ENCODE data around the gene RAB43.

The RAB43 gene

DNA sequence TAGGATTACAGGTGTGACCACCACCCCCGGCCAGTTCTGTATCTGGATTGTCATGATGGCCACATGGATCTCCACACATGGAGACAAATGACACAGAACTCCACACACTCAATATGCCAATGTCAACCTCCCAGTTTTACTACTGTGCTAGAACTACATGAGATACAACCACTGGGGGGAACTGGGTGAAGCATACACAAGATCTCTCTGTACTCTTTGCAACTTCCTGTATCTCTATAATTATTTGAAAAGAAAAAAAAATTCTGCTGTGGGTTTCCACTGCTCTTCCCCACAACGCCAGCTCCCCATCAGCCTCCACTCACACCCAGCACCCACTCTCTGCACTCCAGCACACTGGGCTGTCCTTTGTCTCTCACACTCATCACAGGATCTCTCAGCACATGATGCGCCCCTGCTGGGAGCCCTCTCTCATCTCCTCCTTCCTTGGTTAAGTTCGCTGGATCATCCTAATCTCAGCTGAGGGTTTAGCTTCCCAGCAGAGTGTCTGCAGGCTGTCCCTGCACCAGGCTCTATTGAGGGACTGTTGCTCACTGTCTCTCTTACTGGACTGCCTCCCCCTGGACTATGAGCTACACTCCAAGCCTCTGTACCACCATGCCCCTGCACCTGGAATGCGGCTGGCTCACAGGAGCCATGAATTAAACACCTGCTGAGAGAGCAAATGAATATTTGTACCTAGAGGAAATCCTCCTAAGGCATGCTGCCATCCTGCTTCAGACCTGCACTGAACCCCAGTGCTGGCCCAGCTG lies 10.7 kb upstream of the RAB43 start:
- H3K4me1 Mint-ChIP-seq = peaks cover 8% of the 10 kb centered on the region
- DNase-seq (ENCODE audit: low spot score in 2 of 2) (no peak), ATAC-seq (replicated peaks; ENCODE audit: extremely low read depth, poor library complexity, severe bottlenecking) (no peak)
- no peaks in the 10 kb centered on the region for H3K9me3 Mint-ChIP-seq
- no peaks in the 10 kb centered on the region for H3K27me3 Mint-ChIP-seq
- H3K36me3 Mint-ChIP-seq (ENCODE audit: insufficient read depth) = peaks cover 57% of the 10 kb centered on the region
- H3K27ac Mint-ChIP-seq (ENCODE audit: low read depth) = no peak overlapping the region
- H3K4me3 Mint-ChIP-seq = no peak overlapping the region

- Mint-ChIP-seq H3K27me3 (no peaks in the 10 kb centered on the region), H3K9me3 (no peaks in the 10 kb centered on the region), H3K36me3 (ENCODE audit: insufficient read depth) (peaks cover 54% of the 10 kb centered on the region), H3K4me3 (no peak overlapping the region), H3K27ac (ENCODE audit: low read depth) (no peak overlapping the region), H3K4me1 (peaks cover 15% of the 10 kb centered on the region)
- no peak for DNase-seq (ENCODE audit: low spot score in 2 of 2)
- ATAC-seq (replicated peaks; ENCODE audit: extremely low read depth, poor library complexity, severe bottlenecking) = no peak
Measured at GRCh38 chr3:129131465-129132088, 10.0 kb upstream of the RAB43 start.

GRCh38 chr3:129130291-129130813 lies 8.7 kb upstream of the RAB43 start:
- ATAC-seq (replicated peaks; ENCODE audit: extremely low read depth, poor library complexity, severe bottlenecking) = no peak
- no peak for DNase-seq (ENCODE audit: low spot score in 2 of 2)
- Mint-ChIP-seq H3K9me3 (no peaks in the 10 kb centered on the region), H3K27ac (ENCODE audit: low read depth) (no peak overlapping the region), H3K4me3 (no peak overlapping the region), H3K27me3 (no peaks in the 10 kb centered on the region), H3K36me3 (ENCODE audit: insufficient read depth) (peaks cover 47% of the 10 kb centered on the region), H3K4me1 (peaks cover 18% of the 10 kb centered on the region)

- ATAC-seq (replicated peaks; ENCODE audit: extremely low read depth, poor library complexity, severe bottlenecking) = no peak
- Mint-ChIP-seq H3K27ac (ENCODE audit: low read depth) (peak overlapping the region; percentile 64), H3K36me3 (ENCODE audit: insufficient read depth) (peaks cover 40% of the 10 kb centered on the region), H3K4me1 (peaks cover 19% of the 10 kb centered on the region), H3K9me3 (no peaks in the 10 kb centered on the region), H3K27me3 (no peaks in the 10 kb centered on the region), H3K4me3 (no peak overlapping the region)
- DNase-seq (ENCODE audit: low spot score in 2 of 2) = no peak
Measured at GRCh38 chr3:129128357-129129155, 7.0 kb upstream of the RAB43 start.

DNA sequence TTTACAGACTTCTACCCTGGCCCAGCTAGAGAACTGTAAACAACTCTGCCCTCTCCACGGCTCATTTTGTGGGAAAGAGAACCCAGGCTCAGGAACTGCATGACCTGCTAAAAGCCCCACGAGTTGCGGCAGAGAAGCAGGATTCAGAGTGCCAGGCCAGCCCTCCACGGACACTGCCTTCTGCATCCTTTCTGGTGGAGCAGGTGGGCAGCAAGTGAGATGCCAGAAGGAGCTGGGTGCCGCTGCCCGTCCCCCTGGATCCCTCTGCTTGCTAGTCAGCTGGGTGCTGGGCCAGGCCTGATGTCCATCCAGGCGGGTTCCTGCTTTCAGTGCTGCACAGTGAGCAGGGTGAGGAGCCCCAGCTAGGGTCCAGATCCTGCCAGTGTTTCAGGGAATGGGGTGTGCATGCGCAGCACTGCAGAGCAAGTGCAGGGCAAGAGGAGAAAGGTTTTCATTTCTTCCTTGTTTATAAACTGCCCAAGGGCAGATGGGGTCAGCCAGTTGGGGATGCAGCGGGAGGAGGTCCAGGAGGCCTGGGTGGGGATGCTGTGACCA lies 5.2 kb upstream of the RAB43 start:
- ATAC-seq (replicated peaks; ENCODE audit: extremely low read depth, poor library complexity, severe bottlenecking) = no peak
- no peak for DNase-seq (ENCODE audit: low spot score in 2 of 2)
- Mint-ChIP-seq H3K9me3 (no peaks in the 10 kb centered on the region), H3K27me3 (no peaks in the 10 kb centered on the region), H3K4me1 (peaks cover 22% of the 10 kb centered on the region), H3K4me3 (no peak overlapping the region), H3K27ac (ENCODE audit: low read depth) (peak overlapping the region; percentile 24), H3K36me3 (ENCODE audit: insufficient read depth) (peaks cover 36% of the 10 kb centered on the region)

DNA sequence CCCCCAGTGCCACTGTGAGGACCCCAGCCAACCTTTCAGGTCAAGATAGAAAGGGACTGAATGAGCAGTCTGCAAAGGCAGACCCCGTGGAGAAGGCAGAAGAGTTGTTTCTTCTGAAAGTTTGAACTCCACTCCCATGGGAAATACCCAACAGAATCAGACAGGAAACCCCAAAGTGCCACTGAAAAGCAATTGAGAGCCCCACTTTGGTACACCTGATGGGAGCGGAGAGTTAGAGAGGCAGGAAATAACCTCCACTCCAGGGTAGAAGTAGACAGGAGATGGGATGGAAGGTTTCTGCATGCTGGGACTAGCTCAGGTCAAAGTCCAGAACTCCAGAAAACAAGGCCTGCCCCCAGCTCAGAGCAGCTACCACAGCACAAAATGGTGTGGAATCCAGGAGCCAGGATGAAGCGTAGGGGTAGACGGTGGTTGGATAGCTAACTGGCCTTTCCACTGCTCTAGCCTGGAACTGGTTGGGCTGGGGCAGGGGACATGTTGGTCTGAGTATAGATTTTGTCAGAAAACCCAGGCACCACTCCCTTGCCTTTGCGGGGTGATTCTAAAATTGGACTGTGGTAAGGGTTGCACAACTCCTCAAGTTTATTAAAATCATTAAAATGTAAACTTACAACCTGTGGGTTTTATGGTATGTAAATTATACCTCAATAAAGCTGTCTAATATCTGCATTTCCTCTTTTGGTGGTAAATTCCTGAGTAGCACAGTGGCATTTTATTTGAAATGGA lies 1.9 kb upstream of the RAB43 start:
- H3K9me3 Mint-ChIP-seq = no peaks in the 10 kb centered on the region
- H3K27me3 Mint-ChIP-seq = no peaks in the 10 kb centered on the region
- ATAC-seq (replicated peaks; ENCODE audit: extremely low read depth, poor library complexity, severe bottlenecking) (no peak), DNase-seq (ENCODE audit: low spot score in 2 of 2) (no peak)
- H3K4me1 Mint-ChIP-seq = peaks cover 43% of the 10 kb centered on the region
- peak overlapping the region; percentile 81 for H3K4me3 Mint-ChIP-seq
- peaks cover 26% of the 10 kb centered on the region for H3K36me3 Mint-ChIP-seq (ENCODE audit: insufficient read depth)
- peak overlapping the region; percentile 61 for H3K27ac Mint-ChIP-seq (ENCODE audit: low read depth)

DNA sequence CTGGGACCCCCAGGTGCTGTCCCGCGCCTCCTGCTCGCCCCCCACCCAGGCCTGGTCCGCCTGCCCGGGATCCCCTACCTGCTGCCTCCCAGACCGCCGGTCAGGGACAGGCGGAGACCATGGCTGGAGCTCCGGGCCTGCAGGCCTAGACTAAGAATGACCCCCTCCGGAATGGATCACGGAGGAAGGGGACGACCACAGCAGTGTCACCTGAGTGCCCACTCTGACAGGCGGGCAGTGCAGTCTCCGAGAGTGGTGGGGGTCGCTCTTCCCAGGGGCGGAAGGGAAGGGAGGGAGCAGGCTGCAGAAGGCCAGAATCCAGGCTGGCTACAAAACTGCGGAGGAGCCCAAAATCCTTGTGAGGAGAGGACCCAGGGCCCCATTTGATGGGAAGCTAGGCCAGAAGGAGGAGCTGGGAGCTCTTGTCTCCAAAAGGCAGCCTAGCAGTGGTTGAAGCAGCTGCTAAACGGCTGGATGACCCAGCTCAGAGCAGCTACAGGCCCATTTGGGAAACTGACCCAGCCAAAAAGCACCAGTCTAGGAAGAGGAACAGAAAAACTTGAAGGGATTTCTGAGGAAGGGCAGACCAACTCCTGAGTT lies 908 bp upstream of the RAB43 start:
- Mint-ChIP-seq H3K27ac (ENCODE audit: low read depth) (peak overlapping the region; percentile 81), H3K4me1 (peaks cover 53% of the 10 kb centered on the region), H3K9me3 (no peaks in the 10 kb centered on the region), H3K36me3 (ENCODE audit: insufficient read depth) (peaks cover 28% of the 10 kb centered on the region), H3K27me3 (no peaks in the 10 kb centered on the region), H3K4me3 (peak overlapping the region; percentile 81)
- ATAC-seq (replicated peaks; ENCODE audit: extremely low read depth, poor library complexity, severe bottlenecking) (no peak), DNase-seq (ENCODE audit: low spot score in 2 of 2) (no peak)

DNA sequence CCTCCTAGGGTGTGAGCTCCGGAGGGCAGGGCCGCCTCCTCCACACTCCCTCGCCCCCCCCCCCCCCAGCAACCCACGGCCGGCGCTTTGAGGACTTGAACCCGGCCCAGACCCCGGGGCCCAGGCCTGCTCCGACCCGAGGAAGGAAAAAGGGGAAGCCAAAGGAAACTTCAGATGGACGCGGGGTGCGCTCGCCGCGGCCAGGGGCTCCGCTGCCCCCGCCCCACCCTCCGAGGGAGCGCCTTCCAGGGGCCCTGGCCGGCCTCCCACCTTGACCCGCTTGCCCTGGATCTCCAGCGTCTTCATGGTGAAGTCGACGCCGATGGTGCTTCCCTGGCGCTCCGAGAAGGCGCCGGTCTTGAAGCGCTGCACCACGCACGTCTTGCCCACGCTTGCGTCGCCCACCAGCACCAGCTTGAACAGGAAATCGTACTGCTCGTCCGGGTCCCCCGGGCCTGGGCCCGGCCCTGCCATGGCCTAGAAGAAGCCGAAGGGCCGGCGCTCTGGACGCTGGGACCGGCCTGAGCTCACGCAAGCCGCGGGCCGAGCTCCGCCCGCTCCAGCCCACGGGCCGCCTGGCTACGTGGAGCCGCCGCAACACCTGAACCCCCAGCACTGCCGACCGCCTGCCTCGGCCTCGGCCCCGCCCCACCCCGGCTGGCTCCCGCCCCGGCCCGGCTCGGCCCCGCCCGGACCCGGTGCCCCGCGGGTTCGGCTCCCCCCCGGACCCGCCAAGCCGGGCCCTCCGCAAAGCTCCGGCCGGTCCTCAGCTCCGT lies 400 bp downstream of the RAB43 start:
- H3K36me3 Mint-ChIP-seq (ENCODE audit: insufficient read depth) = peaks cover 32% of the 10 kb centered on the region
- peak overlapping the region; percentile 81 for H3K4me3 Mint-ChIP-seq
- no peaks in the 10 kb centered on the region for H3K9me3 Mint-ChIP-seq
- H3K4me1 Mint-ChIP-seq = peaks cover 55% of the 10 kb centered on the region
- ATAC-seq (replicated peaks; ENCODE audit: extremely low read depth, poor library complexity, severe bottlenecking) (peak; percentile 29), DNase-seq (ENCODE audit: low spot score in 2 of 2) (peak; percentile 25 to 33)
- peak overlapping the region; percentile 81 for H3K27ac Mint-ChIP-seq (ENCODE audit: low read depth)
- H3K27me3 Mint-ChIP-seq = no peaks in the 10 kb centered on the region

GRCh38 chr3:129120254-129121004 lies 1.2 kb downstream of the RAB43 start:
- H3K36me3 Mint-ChIP-seq (ENCODE audit: insufficient read depth) = peaks cover 35% of the 10 kb centered on the region
- peak; percentile 78 to 90 for DNase-seq (ENCODE audit: low spot score in 2 of 2)
- no peaks in the 10 kb centered on the region for H3K9me3 Mint-ChIP-seq
- peak; percentile 75 for ATAC-seq (replicated peaks; ENCODE audit: extremely low read depth, poor library complexity, severe bottlenecking)
- peaks cover 58% of the 10 kb centered on the region for H3K4me1 Mint-ChIP-seq
- H3K27me3 Mint-ChIP-seq = no peaks in the 10 kb centered on the region
- peak overlapping the region; percentile 81 for H3K4me3 Mint-ChIP-seq
- peak overlapping the region; percentile 81 for H3K27ac Mint-ChIP-seq (ENCODE audit: low read depth)

DNA sequence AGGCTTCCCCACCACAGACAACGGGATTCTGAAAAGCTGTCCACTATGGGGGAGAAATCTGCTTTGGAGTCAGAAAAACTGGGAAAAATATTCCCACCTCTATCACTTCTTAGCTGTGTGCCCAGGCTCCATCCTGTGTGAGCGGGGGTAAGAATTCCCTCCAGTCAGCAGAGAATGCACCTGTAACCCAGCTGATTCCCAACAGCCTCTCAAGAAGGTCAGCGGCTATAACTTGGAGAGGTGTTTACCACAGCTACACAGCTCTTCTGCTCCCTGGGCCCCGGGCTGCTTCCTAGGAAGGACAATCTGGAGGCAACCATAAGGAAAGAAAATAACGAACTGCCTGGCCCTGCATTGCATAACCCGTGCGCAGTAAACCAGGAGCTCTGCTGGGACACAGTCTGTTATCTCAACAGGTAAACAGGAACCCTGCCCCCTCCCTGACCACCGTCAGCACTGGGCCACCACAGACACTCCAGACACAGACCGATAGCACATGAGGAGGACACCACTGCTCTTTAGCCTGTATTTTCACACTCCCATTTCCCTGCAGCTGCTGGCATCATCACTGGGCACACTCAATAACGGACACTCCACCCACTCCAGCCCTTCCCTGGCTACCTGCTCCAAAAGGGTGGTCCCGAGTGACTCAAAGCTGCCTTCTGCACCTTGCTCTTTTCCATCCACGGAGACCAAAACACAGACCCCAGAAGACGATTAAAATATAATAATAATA lies 2.1 kb downstream of the RAB43 start:
- peak overlapping the region; percentile 81 for H3K27ac Mint-ChIP-seq (ENCODE audit: low read depth)
- peaks cover 35% of the 10 kb centered on the region for H3K36me3 Mint-ChIP-seq (ENCODE audit: insufficient read depth)
- no peaks in the 10 kb centered on the region for H3K9me3 Mint-ChIP-seq
- DNase-seq (ENCODE audit: low spot score in 2 of 2) (no peak), ATAC-seq (replicated peaks; ENCODE audit: extremely low read depth, poor library complexity, severe bottlenecking) (no peak)
- H3K4me1 Mint-ChIP-seq = peaks cover 60% of the 10 kb centered on the region
- H3K27me3 Mint-ChIP-seq = no peaks in the 10 kb centered on the region
- peak overlapping the region; percentile 81 for H3K4me3 Mint-ChIP-seq

All from central memory CD8-positive, alpha-beta T cell (primary cell).